Activated CD4-positive, alpha-beta T cell treated with anti-CD3 and anti-CD28 coated beads, Interleukin-2, amount 50 U/mL, for 48 hours (primary cell): ENCODE data around the gene ANKS1A.
A peak's percentile ranks its signal among the peaks of the same experiment; 100 is the strongest.

Experiments
- DNase-seq, 2 experiments: peaks; one replicate each; pipeline ENCODE4 v3.0.0-alpha.2; 2020

ANKS1A gene

DNA sequence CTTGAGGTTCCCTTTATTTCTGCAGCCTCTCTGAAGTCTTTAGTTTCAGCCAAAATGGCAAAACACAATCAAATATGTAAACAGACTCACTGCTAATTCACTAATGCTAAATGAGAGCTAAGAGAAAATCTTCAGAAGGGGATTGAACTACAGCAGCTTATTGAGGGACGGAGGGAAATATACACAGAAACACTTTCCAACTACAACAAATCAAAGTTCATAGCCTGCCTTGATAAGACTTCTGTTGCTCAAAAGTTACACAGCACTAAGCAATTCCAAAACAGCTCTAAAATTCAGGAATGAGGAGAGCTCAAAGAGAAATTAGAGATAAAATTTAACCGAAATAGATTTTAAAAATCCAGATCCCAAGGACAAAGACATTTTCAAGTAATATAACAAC is 250.4 kb downstream of the ANKS1A start:
- DNase-seq = no peak

DNA sequence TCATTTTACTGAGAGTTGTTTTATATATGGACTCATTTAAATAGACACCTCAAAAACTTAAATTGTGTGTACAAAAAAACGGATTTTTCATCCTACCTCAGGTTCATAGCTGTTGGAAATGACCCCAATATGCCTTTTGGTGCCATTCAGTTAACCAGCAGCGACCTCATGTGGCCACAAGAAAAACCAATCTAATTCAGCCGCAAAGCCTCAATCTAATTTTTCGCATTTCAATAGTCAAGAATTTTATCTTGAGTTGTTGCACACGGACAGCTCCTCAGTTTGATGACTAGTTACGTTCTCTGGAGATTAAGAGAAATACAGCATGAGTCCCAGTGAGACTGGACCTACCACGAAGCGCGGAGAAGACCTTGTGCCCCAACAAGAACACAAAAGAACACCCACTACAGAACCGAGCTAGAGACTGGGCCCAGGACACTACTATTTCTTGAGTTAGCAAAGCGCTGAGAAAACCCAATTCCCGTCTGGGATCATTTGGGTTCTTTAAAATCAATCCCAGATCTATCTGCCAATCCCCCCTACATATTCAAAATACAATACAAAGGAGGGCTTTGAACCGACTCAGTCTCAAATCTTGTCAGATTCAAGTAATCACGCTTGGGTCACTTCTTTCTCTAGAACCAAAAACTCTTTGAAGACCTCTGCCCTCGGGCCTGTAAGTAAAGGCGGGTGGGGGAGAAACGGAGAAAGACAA is 251.0 kb downstream of the ANKS1A start:
- peak; percentile 28 to 42 for DNase-seq

DNA sequence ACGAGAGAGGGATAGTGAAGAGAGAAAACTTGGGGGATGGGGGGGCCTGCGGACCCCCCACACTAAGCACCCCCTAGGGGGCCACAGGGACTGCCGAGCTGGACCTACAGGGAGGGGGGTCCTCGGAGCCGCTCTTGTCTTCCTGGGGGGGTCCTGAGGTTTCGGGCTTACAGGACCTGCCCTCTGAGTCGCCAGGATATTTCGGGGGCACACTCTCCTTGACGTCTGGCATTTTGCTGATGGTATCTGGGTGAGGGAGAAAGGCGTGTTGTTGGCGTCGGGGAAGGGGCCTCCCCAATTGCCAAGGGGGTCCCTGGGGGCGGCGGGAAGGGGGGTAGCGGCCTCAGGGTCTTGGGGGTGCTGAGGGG is 251.6 kb downstream of the ANKS1A start:
- no peak for DNase-seq
